Stimulated activated CD4-positive, alpha-beta T cell treated with anti-CD3 and anti-CD28 coated beads, Interleukin-12 subunit alpha, Interleukin-12 subunit beta, amount 100 ng/mL, for 48 hours (primary cell): Measurements from ENCODE around the gene RABEP2.
"Not testable (repeated sequence)": the region's sequence is repeated elsewhere in the genome, so short reads cannot be mapped to it uniquely, and the experiment has no call there.

Experiments used
- DNase-seq, 3 donors: peaks; one replicate each; pipeline ENCODE4 v3.0.0-alpha.2; 2020; ENCODE audit warnings: low read depth in 2 of 3, low spot score in 1 of 3

Gene RABEP2

GRCh38 chr16:28924762-28925385 lies at the start of gene RABEP2:
RABEP2 (minus strand) TSS chr16:28925238; CDS start chr16:28925163, 75 bp downstream.
- DNase-seq: peak; percentile 95 to 99 (median 95)

- DNase-seq: peak; percentile 86 to 94 (median 91)
These were observed 49.6 kb upstream of the RABEP2 start, which contains the start of gene SPNS1 for GRCh38 chr16:28974437-28975157. SPNS1 (plus strand) TSS chr16:28974778; CDS start chr16:28975152, 374 bp downstream.

- DNase-seq: no peak
These were observed 49.0 kb upstream of the RABEP2 start for GRCh38 chr16:28974007-28974436.

- not testable (repeated sequence) for DNase-seq
These were observed 44.7 kb upstream of the RABEP2 start for GRCh38 chr16:28969696-28970095.

GRCh38 chr16:28967156-28967555 lies 42.1 kb upstream of the RABEP2 start:
- DNase-seq: no peak

- no peak for DNase-seq
These were observed 39.5 kb upstream of the RABEP2 start for GRCh38 chr16:28964496-28964895.

- DNase-seq: no peak
These were observed 39.0 kb upstream of the RABEP2 start for GRCh38 chr16:28964072-28964471.

- DNase-seq: no peak
These were observed 33.8 kb upstream of the RABEP2 start for GRCh38 chr16:28958836-28959235.

- no peak for DNase-seq
These were observed 33.2 kb upstream of the RABEP2 start for GRCh38 chr16:28958216-28958615.

GRCh38 chr16:28951410-28951943 lies 26.4 kb upstream of the RABEP2 start:
- peak in 1 of 3 donors; percentile 33 for DNase-seq

- peak; percentile 100 for DNase-seq
These were observed 25.8 kb upstream of the RABEP2 start, which contains the start of gene NFATC2IP for GRCh38 chr16:28950648-28951409. NFATC2IP (plus strand) TSS chr16:28950937; CDS start chr16:28951012, 75 bp downstream.

- no peak for DNase-seq
These were observed 21.6 kb upstream of the RABEP2 start for GRCh38 chr16:28946681-28947080.

- no peak for DNase-seq
These were observed 18.2 kb upstream of the RABEP2 start for GRCh38 chr16:28943281-28943680.

GRCh38 chr16:28939825-28940224 lies 14.8 kb upstream of the RABEP2 start:
- not testable (repeated sequence) for DNase-seq

GRCh38 chr16:28938721-28939120 lies 13.7 kb upstream of the RABEP2 start:
- no peak for DNase-seq

GRCh38 chr16:28937222-28937876 lies 12.3 kb upstream of the RABEP2 start:
- DNase-seq: no peak

GRCh38 chr16:28936784-28937155 lies 11.7 kb upstream of the RABEP2 start:
- DNase-seq: no peak

- peak; percentile 79 to 93 (median 91) for DNase-seq
These were observed 11.1 kb upstream of the RABEP2 start for GRCh38 chr16:28935924-28936783.

- no peak for DNase-seq
These were observed 10.3 kb upstream of the RABEP2 start for GRCh38 chr16:28935346-28935745.

GRCh38 chr16:28933171-28933570 lies 8.1 kb upstream of the RABEP2 start:
- no peak for DNase-seq
